ENCODE measurements around the gene TAS1R1.
A peak's percentile ranks its signal among the peaks of the same experiment; 100 is the strongest.
"Not testable (repeated sequence)": the region's sequence is repeated elsewhere in the genome, so short reads cannot be mapped to it uniquely, and the experiment has no call there.

Gene TAS1R1

DNA sequence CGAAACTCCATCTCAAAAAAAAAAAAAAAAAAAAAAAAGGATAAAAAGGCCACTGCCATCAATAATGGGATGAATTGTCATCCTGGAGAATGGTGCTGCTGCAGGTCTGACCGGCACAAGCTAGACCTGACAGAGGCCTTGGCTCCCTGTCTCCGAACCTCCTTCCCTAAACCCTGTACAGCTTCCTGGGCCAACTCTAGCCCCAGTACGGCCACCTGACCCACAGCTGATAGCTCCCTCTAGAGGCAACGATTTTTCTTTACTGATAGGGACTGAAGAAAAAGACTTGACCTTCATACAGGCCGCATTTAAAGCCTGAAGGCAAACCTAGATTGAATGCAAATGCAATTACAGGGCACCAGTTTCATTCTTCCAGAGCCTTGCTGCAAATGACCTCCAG is 31.5 kb upstream of the TAS1R1 start:
- peak in 1 of 2 donors; percentile 7 for DNase-seq

DNA sequence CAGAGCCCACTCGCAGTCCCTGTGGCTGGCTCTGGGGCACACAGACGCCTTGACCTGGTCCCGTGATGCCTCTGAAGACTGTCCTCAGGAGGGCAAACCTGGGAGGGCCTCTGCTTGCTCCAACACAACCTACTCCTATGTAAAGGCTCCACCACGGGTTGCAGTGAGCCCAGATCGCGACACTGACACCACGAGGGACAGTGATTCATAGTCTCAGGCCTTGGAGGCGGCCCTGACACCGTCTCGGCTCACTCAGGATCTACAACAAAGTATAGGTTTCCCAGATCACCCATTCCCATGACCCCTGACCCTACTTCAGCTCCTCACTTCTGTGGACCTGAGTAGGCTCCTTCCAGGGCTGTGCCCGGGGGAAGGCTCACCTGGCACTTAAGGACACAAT is 28.8 kb upstream of the TAS1R1 start:
- no peak for DNase-seq

DNA sequence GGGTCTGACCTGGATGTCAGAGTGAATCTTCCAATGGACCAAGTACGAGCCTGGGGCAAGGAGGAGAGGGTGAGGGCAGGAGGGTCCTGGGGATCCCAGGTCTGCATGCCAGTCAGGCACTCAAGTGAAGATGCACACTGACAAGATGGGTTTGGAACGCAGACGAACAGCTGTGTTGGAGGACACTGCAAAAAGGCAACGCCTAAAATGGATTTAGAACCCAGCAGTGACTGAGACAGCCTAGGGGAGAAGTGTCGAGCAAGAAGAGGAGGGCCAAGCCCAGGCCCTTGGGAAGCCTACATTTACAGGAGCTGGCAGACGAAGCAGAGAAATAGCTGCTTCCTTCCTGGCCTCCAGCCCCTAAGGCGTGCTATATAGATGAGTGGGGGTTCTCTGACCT is 26.6 kb upstream of the TAS1R1 start:
- DNase-seq = no peak

DNA sequence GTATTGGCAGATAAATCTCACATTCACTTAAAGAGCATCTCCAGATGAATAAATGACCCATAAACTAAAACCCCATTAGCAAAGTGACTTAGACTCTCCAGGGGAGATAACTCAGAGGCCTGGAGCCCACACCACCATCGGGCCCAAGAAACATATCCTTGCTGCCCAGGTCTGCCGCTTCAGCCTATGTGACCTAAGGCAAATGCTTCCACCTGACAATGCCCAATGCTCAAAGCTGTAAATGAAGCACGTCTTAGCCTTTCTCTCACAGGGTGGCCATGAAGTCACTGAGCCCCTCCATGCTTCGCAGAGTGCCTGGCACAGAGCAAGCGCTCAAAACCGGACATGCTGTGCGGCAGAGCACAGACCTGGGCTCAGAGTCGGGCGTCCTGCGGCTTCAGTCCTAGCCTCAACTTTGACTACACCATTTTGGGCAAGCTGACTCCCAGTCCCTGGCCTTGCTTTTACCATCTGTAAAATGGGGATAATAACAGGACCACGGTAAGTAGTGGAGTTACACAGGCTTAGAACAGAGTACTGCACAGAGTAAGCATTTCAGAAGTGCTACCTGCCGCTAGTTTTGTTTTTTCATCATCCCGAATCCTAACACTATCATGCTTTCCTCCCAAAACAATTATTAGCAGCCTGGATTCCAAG is 24.5 kb upstream of the TAS1R1 start:
- no peak for DNase-seq

DNA sequence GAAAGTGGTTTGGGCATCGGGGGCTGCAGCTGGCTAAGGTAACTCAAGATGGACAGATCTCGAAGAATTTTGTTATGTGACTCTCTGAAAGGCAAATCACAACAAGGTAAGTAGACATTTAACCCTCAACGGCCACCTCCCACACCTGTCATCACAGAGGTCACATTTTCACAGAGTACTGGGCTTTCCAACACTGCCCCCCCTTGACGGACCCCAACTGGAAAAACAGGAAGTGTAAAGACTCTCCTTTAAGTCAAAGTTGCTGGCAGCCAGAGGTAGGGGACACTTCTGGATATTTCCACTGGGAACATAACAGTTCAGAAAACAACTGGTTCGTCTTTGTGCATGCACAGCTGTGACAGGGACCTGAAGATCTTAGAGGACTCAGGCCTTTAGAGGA is 23.1 kb upstream of the TAS1R1 start:
- no peak for DNase-seq

DNA sequence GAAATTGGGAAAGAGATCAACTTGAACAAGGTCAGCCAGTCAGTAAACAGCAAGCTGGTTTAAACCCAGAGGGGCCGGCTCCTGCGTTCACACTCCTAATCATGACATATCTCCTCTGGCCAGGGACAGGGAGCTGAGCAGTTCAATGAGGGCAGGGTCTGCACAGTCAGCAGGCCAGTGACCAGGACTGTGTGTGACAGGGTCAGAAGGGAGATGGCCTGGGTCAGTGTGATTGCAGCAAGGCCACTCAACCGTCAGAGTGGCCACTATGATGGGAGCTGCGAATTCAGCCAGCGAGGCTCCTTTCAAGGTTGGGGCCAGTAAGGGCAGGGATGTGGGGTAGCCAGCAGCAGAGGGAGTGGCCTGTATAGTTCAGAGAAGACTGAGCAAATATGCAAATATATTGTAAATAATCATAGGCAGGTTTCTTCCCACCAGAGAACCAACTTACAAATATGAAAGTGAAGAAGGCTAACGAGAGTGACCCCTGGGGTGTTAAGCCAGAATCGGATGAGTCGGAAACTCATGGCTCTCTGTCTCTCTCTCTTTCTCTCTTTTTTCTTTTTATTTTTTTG is 20.8 kb upstream of the TAS1R1 start:
- no peak for DNase-seq

DNA sequence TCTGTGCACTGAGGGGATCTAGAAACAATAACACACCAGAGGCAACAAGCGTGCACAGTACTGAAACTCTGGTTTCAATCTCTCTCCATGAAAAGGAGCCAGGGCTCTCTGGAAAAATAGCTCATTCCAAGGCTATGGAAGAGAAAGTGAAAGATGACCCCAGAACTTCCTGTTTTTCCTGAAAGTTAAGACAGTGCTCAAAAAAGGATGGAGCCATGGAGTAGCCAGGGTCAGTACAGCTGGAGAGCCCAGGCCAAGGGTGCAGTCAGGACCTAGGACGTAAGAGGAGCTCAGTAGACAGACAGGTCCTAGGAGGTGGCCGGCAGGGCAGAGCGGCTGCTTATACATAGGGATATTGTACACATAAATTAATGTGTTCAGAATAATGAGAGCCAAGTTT is 19.9 kb upstream of the TAS1R1 start:
- no peak for DNase-seq

DNA sequence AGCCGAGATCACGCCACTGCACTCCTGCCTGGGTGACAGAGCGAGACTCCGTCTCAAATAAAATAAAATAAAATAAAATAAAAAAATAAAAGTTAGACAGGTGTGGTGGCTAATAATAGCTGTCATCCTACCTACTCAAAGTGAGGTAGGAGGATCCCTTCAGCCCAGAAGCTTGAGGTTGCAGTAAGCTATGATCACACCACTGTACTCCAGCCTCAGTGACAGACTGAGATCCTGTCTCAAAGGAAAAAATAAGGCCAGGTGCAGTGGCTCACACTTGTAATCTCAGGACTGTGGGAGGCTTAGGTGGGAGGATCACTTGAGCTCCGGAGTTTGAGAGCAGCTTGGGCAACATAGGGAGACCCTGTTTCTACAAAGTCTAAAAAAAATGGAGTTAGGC is 18.8 kb upstream of the TAS1R1 start:
- DNase-seq = no peak

DNA sequence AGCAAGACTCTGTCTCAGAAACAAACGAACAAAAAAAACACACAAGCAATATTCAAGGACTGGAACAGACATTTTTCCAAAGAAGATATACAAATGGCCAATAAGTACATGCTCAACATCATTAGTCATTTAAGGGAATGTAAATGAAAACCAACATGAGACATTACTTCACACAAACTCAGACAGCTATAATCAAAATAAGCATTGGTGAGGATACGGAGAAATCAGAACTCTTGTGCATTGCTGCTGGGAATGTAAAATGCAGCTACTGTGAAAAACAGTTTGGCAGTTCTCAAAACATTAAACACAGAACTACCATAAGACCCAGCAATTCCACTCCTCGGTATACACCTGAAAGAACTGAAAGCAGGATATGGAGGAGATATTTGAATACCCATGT is 16.2 kb upstream of the TAS1R1 start:
- DNase-seq = no peak

DNA sequence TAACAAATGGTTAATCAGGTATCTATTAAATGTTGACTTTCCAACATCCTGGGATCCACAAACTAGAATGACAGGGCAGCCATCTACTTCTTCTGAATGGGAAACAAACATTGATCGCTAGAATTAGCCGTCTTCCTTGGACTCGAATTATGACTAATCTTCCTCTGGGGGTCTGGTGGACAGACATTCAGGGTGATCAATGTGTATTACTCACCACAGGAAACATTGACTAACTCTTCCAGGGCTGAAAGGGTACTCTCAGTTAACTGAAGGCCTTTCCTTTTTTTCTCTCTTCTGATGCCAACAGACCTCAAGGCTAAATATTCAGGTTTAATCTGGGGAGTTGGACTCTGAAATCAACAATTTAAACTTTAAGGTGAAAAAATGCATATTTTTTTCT is 10.3 kb upstream of the TAS1R1 start:
- no peak for DNase-seq

DNA sequence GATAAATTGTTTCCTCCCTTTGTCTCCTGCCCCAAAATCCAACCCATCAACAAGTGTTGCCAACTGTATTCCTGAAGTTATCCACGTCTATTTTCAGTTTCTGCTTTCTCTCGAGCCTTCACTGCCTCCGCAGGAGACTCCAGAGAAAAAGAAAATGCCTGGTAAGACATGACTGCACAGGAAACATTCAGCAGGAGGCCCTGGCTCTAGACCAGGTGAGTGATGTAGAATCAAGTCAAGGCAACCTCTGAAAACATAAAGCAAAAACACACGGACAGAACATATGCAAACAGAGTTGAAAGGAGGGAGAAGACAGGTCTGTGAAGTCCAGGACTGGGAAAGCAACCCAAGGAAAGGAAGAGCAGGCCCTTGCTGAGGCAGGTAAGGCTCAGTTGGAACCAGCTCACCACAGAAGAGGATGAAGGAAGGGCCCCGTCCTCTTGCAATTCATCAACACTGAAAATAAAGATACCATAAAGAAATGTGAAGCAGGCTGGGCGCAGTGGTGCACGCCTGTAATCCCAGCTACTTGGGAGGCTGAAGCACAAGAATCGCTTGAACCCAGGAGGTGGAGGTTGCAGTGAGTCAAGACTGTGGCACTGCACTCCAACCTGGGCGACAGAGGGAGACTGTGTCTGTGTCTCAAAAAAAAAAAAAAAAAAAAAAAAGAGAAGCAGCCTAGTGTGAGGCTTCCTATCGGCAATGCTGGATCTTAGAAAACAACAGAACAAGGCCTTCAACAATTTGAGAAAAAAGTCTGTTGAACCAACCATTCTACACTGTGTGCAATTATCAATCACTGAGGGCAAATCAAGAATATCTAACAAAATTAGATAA is 9.6 kb upstream of the TAS1R1 start:
- DNase-seq = peak in 1 of 2 donors; percentile 16

DNA sequence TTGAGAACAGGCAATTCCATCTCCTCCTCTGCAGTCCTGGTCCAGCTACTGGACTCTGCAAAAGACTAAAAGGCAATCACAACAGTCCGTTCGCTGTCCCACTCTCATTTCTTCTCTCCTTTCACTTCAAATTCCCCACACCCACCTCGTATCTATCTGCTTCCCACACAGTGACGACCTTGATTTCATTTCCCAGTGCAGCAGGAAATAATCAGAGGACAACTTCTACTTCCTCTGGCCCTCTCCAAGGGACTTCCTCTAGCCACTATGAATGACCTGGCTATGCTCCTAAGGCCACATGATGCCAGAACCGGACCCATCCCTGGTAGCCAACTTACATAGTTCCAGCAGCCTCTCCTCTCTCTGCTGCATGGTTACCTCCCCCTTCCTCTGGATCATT is 8.8 kb upstream of the TAS1R1 start:
- DNase-seq = no peak

DNA sequence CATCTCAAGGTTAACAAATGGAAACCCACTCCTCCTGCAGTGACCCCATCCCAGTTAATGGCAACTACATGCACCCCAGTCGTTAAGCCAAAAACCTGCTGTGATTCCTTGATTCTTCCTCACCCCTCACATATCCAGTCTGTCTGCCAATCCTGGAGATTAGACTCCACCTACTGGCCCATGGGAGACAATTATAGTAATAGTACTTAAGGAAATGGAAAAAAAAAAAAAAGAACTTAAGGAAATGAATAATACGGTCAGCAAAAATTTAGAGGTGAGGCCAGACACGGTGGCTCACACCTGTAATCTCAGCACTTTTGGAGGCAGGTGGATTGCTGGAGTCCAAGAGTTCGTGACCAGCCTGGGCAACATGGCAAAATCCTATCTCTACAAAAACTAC is 7.8 kb upstream of the TAS1R1 start:
- no peak for DNase-seq

DNA sequence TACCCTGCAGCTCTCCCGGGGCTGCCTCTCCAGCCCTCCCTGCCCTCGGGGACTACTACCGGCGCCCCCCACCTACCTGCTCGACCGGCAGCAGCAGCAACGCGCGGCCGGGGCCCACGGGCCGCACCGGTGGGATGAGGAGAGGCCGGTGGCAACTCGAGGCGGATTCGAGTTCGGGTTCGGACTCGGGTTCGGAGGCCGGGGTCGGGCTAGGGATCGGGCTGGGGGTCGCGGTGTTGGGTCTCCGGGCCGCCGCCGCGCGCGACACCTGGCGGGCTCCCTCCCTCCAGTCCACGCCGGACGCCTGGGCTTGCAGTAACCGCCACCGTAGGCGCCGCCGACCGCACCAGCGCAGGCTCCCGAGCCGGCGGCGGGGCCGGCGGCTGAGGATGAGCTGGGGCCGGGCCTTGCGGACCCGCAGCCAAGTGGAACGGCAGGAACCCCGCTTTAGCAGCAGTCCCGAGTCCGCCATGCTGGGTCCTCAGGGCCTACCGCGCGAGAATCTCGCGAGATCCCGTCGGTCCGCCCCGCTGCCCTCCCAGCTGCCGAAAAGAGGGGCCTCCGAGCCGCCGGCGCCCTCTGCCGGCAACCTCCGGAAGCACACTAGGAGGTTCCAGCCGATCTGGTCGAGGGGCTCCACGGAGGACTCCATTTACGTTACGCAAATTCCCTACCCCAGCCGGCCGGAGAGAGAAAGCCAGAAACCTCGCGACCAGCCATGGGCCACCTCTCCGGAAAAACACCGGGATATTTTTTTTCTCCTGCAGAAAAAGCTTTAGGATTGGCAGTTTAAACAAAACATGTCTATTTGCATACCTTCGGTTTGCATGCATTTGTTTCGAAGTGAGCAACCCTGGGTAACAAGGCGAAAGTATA is 838 bp upstream of the TAS1R1 start, which contains the start of gene NOL9:
TSS of gene NOL9 (minus strand) at position 483 of the 876 bp plus-strand sequence. CDS start at position 472, 11 bp downstream.
- DNase-seq = peak; percentile 95

DNA sequence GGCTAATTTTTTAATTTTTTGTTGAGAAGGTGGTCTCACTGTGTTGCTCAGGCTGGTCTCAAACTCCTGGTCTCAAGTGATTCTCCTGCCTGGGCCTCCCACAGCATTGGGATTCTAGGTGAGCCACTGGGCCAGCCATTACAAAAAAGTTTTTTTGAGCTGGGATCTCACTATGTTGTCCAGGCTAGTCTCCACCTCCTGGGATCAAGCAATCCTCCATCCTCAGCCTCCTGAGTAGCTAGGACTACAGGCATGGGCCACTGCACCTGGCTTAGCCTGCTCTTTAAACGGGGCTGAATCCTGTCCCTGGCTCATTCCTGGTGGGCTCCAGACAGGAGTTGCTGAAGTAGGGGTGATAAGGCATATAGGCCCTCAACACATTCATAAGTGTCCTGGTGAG is 2.5 kb downstream of the TAS1R1 start:
- DNase-seq = no peak

DNA sequence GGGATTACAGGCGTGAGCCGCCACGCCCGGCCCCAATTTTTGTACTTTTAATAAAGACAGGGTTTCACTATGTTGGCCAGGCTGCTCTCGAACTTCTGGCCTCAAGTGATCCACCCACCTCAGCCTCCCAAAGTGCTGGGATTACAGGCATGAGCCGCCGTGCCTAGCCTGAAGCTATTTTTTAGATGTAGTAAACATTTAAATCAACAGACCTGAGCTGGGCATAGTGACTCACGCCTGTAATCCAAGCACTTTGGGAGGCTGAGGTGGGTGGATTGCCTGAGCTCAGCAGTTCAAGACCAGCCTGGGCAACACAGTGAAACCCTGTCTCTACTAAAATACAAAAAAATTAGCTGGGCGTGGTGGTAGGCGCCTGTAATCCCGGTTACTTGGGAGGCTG is 4.1 kb downstream of the TAS1R1 start:
- not testable (repeated sequence) for DNase-seq

DNA sequence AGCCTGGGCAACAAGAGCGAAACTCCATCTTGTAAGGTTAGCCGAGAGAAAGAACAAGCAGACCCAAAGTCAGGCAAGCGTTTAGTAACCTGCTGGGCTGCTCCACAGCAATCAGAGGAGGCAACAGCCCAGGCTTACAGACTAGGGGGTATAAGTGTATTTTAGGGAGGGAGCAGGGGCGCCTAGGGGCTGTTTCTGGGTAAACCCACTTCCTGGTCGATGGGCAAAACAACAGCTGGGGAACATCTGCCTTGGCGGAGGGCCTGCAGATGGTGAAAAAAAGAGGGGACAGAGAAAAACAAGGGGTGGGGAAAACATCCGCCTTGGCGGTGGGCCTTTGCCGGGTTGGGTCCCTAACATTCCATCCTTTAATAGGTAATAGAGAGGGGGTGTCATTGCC is 5.2 kb downstream of the TAS1R1 start:
- DNase-seq = no peak

DNA sequence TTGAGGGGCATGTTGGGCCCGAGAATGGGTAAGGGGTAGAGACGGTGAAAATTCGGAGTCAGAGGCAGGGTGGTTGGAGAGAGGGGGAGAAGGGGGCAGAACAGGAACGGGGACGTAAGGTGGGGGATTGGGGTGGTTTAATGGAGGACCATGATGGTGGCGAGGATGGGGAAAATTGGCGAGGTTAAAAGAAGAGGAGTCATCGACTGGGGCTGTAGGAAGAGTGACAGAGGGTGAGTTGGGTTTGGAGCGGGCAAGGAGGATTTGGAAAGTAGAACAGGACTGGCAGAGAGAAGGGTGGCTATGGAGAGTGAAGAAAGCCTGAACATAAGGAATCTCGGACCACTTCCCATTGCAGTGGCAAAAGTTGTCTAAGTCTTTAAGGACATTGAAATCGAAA is 13.9 kb downstream of the TAS1R1 start:
- no peak for DNase-seq

DNA sequence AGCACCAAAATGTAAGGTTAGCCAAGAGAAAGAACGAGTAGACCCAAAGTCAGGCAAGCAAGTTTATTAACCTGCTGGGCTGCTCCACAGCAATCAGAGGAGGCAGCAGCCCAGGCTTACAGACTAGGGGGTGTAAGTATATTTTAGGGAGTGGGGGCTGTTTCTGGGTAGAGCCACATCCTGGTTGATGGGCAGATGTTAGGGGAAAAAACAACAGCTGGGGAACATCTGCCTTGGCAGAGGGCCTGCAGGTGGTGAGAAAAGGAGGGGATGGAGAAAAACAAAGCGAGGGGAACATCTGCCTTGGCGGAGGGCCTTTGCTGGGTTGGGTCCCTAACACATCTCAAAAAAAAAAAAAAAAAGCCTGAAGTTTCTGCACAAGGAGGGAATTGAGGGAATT is 15.0 kb downstream of the TAS1R1 start:
- no peak for DNase-seq

DNA sequence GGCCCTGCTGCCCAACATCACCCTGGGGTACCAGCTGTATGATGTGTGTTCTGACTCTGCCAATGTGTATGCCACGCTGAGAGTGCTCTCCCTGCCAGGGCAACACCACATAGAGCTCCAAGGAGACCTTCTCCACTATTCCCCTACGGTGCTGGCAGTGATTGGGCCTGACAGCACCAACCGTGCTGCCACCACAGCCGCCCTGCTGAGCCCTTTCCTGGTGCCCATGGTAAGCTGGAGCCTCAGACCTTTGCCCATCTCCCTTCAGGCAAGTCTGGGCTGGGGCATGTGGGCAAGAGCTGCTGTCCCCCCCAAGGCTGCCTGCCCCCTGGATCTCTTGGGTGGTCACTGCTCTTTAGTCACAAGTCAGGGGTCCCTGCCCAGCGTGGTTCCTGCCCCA is 15.9 kb downstream of the TAS1R1 start:
- DNase-seq = no peak

DNA sequence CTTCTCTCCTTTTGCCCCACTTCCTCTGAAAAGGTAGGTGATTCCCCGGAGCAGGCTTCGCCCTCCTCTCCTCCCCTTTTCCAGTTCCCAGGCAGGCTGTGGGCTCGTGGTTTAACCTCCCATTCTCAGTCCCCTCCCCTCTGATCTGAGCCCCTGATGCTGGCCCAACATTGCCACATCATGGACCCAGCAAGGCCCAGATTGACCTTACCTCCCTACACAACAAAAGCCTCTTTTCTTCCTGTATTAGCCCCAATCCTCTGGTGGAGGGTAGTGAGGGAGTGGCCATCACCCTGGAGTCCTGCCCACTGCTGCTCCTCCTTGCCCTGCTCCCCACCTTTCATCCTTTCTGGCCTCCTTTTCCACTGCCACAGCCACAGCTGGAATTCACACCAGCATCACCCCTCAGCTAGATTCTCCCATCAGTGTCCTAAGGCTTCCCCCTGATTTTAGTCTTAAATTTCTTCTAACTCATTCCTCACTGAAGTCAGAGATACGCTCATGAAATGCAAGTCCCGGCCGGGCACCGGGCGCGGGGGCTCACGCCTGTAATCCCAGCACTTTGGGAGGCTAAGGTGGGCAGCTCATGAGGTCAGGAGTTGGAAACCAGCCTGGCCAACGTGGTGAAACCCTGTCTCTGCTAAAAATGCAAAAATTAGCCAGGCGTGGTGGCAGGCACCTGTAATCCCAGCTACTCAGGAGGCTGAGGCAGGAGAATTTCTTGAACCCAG is 17.7 kb downstream of the TAS1R1 start:
- no peak for DNase-seq

DNA sequence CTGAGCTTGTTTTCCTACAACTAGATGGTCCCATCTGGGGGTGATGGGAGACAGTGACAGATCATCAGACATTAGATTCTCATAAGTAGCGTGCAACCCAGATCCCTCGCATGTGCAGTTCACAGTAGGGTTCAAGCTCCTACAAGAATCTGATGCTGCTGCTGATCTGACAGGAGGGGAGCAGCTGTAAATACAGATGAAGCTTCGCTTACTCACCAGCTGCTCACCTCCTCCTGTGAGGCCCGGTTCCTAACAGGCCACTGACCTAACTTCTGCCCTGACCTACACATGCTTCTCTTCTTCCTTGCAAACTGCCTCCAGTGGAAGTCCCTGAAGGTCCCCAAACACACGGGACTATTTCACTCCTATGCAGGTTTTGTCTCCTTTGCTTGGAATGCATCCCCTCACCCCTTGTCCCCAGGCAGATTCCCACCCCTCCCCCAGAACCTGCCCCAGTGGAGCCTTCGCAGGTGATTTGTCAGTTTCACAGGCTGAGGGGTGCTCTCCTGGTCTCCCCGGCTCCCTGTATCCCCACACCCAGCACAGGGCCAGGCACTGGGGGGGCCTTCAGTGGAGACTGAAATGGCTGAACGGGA is 19.0 kb downstream of the TAS1R1 start:
- no peak for DNase-seq

Data from CD4-positive, alpha-beta T cell treated with Interleukin-4 for 1 hour (primary cell).